Loucy (cell line): ENCODE measurements around the gene GNB3.

Experiments used
- CTCF ChIP-seq: fragments of 200-600 bp; sonication (generic); conservative IDR thresholded peaks from 2 replicates; pipeline ENCODE4 v1.5.1; 2014; ENCODE audit warnings: mild to moderate bottlenecking, antibody characterized with exemption, low read length
- EZH2phosphoT487 ChIP-seq: fragments of 200-600 bp; IDR thresholded peaks from 2 replicates; pipeline ENCODE4 v1.6.1; 2018; ENCODE audit warnings: antibody characterized with exemption, mild to moderate bottlenecking, moderate library complexity, borderline replicate concordance

DNA sequence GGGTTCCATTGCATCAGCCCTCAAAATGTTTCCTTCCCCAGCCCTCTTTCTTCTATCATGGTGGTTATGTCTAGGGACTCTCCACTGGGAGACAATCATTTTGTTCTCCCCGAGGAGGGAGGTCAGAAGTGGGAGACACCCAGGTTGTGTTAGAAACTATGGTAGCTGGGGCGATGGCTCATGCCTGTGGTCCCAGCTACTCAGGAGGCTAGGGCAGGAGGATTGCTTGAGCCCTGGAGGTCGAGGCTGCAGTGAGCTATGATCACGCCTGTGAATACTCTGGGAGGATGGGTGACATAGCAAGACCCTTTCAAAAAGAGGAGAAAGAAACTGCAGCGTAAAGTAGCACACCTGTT, 50.9 kb downstream of the GNB3 start:
- TF ChIP-seq CTCF, result no peak
- TF ChIP-seq EZH2phosphoT487, result no peak
